EL (cell line): Measurements from ENCODE around the gene CELA2A.
"Not testable (repeated sequence)": the region's sequence is repeated elsewhere in the genome, so short reads cannot be mapped to it uniquely, and the experiment has no call there.

ENCODE experiments used
- DNase-seq: peaks from one replicate; pipeline ENCODE4 v3.0.0-alpha.2; 2016

CELA2A gene

DNA sequence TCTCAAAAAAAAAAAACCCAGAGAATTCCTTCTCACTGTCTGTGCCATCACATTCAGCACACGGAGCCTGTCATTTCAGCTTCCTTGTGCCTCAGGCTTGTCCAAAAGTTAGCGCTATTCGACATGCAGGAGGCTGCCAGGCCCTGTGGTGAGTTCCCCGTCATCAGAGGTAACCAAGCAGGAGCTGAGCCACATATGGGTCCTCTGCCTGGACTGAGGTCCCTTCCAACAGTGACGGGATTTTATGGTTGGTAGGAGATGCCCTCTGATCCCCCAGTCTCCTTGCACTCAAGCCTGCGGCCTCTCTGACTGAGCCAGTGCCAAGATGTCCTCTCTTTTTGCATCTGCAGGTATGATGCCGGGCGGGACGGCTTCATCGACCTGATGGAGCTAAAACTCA is 31.0 kb upstream of the CELA2A start:
- DNase-seq: no peak

GRCh38 chr1:15425958-15426357 is 30.6 kb upstream of the CELA2A start:
- no peak for DNase-seq

DNA sequence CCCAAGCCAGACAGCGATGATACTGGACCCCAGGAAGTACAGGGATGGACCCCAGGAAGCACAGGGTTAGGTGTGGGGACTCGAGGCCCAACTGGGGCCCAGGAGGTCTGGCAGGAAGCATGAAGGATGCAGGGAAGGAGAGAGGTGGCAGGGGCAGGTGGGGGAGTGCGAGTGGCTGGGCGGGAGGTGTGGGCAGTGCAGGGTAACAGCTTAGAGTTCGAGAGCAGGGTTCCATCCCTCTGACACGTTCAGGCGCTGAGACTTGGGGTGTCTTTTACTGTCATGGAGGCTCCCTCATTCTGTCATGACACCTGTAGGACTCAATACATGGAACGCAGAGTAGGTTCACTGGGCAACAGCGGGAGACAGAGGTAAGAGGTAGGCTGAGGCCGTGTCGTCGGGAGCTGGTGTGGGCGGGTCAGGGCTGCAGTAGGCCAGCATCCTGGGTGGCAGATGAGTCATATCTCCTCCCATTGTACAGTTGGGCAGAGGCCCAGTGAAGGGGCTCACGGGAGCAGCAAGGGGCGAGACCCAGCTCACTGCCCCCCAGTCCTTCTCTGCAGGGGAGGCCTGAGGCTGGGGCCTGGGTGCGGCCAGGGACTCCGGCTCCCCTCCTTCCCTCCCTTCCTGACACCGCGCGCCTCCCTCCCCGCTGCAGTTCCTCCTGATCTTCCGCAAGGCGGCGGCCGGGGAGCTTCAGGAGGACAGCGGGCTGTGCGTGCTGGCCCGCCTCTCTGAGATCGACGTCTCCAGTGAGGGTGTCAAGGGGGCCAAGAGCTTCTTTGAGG is 29.8 kb upstream of the CELA2A start:
- peak; percentile 51 for DNase-seq

DNA sequence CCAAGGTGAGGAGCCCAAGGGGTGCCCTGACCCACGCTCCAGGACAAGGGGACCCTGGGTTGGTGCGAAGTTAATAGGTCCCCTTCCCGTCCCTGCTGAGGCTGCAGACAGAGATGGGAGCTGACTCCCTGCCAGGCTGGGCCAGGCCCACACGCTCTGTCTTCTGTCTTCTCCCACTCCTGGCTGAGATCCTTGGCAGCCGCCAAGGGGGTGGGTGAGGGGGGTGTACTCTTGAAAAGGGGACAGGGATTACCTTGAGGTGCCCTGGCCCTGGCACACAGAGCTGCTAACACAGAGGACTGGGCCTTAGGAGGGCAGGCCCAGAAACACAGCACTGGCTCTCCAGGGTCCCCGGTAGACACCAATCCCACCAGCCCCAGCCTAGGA is 29.3 kb upstream of the CELA2A start:
- DNase-seq: no peak

DNA sequence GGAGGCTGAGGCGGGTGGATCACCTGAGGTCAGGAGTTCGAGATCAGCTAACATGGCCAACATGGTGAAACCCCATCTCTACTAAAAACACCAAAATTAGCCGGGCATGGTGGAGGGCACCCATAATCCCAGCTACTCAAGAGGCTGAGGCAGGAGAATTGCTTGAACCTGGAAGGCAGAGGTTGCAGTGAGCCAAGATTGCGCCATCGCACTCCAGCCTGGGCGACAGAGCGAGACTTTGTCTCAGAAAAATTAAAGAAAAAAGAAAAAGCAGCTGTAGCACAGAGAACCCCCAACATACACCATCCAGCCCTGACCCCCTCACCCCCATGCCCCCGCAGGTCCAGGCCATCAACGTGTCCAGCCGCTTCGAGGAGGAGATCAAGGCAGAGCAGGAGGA is 28.3 kb upstream of the CELA2A start:
- DNase-seq: not testable (repeated sequence)

GRCh38 chr1:15428815-15429435 is 27.6 kb upstream of the CELA2A start:
- no peak for DNase-seq

DNA sequence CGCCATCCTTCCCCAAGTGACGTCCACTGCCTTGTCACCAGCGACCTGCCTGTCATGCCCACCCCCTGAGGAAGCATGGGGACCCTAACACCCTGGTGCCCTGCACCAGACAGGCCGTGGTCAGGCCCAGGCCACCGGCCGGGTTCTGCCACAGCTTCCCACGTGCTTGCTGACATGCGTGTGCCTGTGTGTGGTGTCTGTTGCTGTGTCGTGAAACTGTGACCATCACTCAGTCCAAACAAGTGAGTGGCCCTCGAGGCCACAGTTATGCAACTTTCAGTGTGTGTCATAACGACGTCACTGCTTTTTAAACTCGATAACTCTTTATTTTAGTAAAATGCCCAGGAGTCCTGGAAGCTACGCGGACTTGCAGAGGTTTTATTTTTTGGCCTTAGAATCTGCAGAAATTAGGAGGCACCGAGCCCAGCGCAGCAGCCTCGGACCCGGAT is 26.8 kb upstream of the CELA2A start:
- peak; percentile 59 for DNase-seq

DNA sequence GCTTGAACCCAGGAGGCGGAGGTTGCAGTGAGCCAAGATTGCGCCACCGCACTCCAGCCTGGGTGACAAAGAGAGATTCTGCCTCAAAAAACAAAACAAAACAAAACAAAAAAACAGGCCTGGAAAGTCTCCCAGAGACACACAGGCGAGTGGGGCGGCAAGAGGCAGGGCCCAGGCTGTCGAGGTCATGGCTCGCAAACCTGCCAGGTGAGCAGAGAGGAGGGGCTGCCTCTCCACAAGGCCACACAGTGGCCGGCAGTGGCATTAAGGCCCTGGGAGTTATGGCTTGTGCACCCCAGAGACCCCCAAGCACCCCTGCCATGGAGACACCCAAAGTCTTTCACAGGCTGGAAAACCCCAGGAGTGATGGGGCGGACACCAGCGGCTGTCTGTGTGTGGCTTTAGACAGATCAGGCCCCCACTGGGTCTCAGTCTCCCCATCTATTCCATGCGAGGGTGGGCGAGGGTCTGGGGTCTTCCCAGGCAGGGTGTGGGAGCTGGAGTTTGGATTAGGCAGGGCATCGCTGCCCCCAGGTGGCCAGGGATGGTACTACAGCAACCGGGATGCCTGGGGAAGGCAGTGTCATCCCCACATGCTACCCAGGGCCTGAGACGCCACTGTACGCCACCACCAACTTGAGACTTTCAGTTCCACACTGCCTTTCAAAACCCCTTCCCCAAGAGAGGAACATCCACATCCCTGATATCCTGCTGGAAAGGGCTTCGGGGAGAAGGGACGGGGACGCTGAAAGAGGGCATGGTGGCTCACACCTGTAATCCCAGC is 25.6 kb upstream of the CELA2A start:
- DNase-seq: peak; percentile 48

GRCh38 chr1:15431571-15431948 is 25.0 kb upstream of the CELA2A start:
- DNase-seq: no peak

DNA sequence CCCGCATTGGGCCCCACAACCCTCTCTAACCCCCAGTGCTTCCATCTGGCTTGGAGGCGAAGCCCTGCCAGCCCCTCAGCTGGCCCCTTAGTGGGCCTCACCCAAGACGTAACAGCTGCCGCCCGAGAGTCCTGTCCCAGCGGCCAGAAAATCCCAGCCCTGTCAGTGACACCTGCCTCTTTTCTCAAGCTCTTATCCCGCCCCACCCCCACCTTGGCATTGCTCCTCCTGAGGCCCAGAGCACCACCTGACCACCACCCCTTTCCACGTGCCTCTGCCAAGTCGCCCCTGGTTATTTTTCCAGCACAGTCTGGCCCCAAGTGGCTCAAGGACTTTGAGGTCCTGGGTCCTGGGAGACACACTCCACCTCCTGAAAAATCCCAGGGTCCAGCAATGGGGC is 24.2 kb upstream of the CELA2A start:
- no peak for DNase-seq

DNA sequence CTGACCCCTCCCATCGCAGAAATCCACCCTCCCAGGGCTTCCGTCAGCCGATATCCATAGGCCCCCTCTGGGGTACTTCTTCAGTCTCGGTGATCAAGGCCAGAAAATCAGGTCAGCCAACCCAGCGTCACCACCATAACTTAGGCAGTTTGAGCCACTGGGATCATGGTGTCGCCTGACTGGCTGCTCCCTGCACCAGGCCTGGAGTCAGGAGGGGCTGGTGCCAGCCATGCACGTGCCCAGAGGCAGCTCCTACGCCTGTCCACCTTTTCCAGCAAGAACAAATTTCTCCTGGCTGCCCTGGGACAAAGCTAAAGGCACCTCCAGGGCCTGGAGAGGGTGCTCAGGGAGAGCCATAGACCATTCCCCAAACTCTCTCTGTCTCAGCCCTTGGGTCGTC is 23.1 kb upstream of the CELA2A start:
- DNase-seq: no peak

GRCh38 chr1:15434739-15435138 is 21.8 kb upstream of the CELA2A start:
- peak; percentile 30 for DNase-seq

DNA sequence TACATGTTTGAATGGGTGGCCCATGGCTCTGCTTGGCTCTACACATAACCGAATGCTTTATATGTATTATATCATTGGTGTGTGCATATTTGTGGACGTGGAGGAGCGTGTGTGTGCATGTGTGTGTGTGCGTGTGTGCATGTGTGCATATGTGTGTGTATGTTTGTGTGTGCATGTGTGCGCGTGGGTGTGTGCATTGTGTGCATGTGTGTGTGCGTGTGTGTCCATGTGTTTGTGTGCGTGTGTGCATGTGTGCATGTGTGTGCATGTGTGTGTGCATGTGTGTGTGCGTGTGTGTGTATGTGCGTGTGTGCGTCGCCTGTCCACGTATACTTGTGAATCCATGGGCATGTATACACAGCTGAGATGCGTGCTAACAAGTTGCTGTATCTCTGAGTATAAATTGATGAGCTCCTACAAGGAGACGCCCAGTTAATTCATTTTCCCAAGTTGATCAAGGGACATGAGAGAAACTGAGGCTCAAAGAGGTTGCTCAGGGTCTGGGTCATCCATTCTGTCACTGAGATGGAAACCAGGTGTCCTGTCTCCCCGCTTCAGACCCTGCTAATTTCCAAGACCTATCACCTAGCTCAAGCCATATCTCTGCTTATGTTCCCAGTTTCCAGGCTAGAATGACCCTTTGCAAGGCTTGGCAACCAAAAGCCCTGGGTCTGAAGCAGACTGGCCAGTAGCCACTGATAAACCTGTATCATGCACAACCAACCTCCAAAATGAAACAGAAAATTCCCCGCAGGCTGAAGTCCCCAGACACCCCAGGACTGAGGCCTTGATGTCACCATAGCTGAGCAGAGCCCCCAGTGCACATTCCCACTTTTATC is 21.1 kb upstream of the CELA2A start:
- DNase-seq: no peak

DNA sequence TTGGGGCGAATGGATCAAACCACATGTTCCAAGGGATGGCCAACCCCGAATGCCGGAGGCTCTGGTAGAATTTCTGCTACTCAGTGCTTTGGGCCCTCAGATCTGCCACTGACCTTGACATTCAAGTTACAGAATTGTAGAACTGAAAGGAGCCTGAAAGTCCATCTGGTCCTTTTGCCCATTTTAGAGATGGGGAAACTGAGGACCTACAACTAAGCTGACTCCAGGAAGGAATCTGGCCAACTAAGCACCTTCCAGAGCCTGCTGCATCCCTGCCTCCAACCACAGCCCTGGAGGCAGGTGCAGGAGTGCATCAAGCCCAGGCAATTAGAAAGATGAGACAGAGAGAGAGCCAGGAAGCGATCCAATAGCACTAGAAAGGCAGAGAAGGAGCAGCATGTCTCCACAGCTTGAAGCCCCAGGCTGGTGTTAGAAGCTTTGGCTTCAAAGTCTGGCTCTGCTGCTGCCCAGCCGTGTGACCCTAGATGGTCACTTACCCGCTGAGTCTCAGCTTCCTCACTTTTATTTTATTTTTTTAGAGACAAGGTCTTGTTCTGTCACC is 19.6 kb upstream of the CELA2A start:
- DNase-seq: no peak

- no peak for DNase-seq
Measured at GRCh38 chr1:15439325-15439724, 17.2 kb upstream of the CELA2A start.

DNA sequence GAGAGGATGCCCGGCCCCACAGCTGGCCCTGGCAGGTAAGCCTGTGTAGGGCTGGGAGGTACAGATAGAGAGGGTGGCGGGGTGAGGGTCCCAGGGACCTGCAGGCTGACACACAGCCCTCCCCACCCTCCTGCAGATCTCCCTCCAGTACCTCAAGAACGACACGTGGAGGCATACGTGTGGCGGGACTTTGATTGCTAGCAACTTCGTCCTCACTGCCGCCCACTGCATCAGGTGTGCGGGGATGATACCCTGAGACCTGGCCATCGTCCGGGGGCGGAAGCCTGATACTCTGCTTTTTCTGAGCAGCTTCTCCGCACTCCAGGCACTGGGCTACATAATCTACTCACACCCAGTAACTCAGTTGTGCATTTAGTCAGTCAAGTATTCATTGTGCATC is 16.2 kb upstream of the CELA2A start:
- no peak for DNase-seq

GRCh38 chr1:15441247-15441646 is 15.3 kb upstream of the CELA2A start:
- no peak for DNase-seq

GRCh38 chr1:15442119-15442518 is 14.4 kb upstream of the CELA2A start:
- DNase-seq: no peak

GRCh38 chr1:15442759-15443158 is 13.8 kb upstream of the CELA2A start:
- no peak for DNase-seq

GRCh38 chr1:15443281-15443680 is 13.3 kb upstream of the CELA2A start:
- no peak for DNase-seq

- no peak for DNase-seq
Measured at GRCh38 chr1:15444468-15445389, 11.8 kb upstream of the CELA2A start.
